Measurements from ENCODE around the gene PDSS2. TPM values are rescaled to one million over a fixed set of nuclear protein-coding genes. Genes with fewer than 3 reads are reported as not detected.

Gene PDSS2
- total and polyA plus RNA-seq, 8 donors, result 2.7 to 10.1 (median 6.2) TPM

GRCh38 chr6:107216197-107216933 is 243.0 kb downstream of the PDSS2 start:
- FAIRE-seq, result no peak

GRCh38 chr6:107215334-107215733 is 244.0 kb downstream of the PDSS2 start:
- 96% methylated on average over 1 of the region's 1 CpG for WGBS, 2 donors
- ATAC-seq (no peak), DNase-seq (no peak), FAIRE-seq (no peak)
- TF ChIP-seq CTCF (IDR thresholded peaks at IDR 0.05), result no peak
- Histone ChIP-seq H3K4me1 (no peaks in the 10 kb centered on the region), H3K4me3 (no peak overlapping the region), H3K27me3 (no peaks in the 10 kb centered on the region), H3K27ac (no peak overlapping the region), H3K36me3 (no peaks in the 10 kb centered on the region), H3K9me3 (no peaks in the 10 kb centered on the region)
- intact Hi-C loops (cut with DNase I), result no loop called here

More at GRCh38 chr6:107216197-107216933, 243.0 kb downstream of the PDSS2 start:
- Histone ChIP-seq H3K27me3 (no peaks in the 10 kb centered on the region), H3K4me3 (no peak overlapping the region), H3K9me3 (no peaks in the 10 kb centered on the region), H3K27ac (no peak overlapping the region), H3K4me1 (no peaks in the 10 kb centered on the region), H3K36me3 (no peaks in the 10 kb centered on the region)
- intact Hi-C loops (cut with DNase I), result no loop called here
- no peak for TF ChIP-seq CTCF (IDR thresholded peaks at IDR 0.05)
- 83 to 84% methylated on average over 8 of the region's 8 CpGs for WGBS, 2 donors
- DNase-seq, result no peak
- no peak for ATAC-seq

- H3K27me3 ChIP-seq, result no peaks in the 10 kb centered on the region
- H3K27ac ChIP-seq, result no peak overlapping the region
- H3K9me3 ChIP-seq, result no peaks in the 10 kb centered on the region
- DNase-seq (no peak), FAIRE-seq (no peak), ATAC-seq (no peak)
- no peaks in the 10 kb centered on the region for H3K4me1 ChIP-seq
- intact Hi-C loops (cut with DNase I), result no loop called here
- H3K36me3 ChIP-seq, result no peaks in the 10 kb centered on the region
- no peak for TF ChIP-seq CTCF (IDR thresholded peaks at IDR 0.05)
- no peak overlapping the region for H3K4me3 ChIP-seq
Measured at GRCh38 chr6:107214655-107215054, 244.7 kb downstream of the PDSS2 start.

GRCh38 chr6:107209406-107210305 is 249.7 kb downstream of the PDSS2 start:
- H3K4me1 ChIP-seq, result no peaks in the 10 kb centered on the region
- no peaks in the 10 kb centered on the region for H3K36me3 ChIP-seq
- no peaks in the 10 kb centered on the region for H3K27me3 ChIP-seq
- DNase-seq, result no peak
- ATAC-seq, result no peak
- no peak for TF ChIP-seq CTCF (IDR thresholded peaks at IDR 0.05)
- H3K27ac ChIP-seq, result no peak overlapping the region
- FAIRE-seq, result no peak
- WGBS, 2 donors, result 88 to 89% methylated on average over 8 of the region's 8 CpGs
- intact Hi-C loops (cut with DNase I), result no loop called here
- H3K9me3 ChIP-seq, result no peaks in the 10 kb centered on the region
- H3K4me3 ChIP-seq, result no peak overlapping the region
